ENCODE results near the gene DNAH8.

DNAH8 gene

DNA sequence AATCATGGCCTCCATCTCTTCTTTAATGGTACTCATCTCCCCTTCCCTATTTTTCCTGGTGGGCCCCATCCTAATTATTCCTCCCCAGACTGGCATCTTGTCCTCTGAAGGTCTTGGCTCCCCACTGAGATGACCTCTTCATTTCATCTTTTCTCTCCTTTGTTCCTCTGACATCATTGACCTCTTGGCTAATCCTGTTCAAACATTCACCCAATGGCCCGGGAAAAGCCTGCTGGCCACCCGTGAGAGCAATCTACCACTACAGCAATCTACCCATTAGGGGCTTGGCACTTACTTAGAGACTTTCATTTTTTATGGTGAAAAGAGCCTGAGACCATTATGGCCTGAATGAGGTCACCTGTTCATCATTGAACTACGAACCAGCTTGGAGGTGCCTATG, 130.8 kb downstream of the DNAH8 start:
- TF ChIP-seq CTCF (IDR thresholded peaks at IDR 0.05; ENCODE audit: low read depth, low read length, poor library complexity, severe bottlenecking) (no peak), EZH2phosphoT487 (IDR thresholded peaks at IDR 0.05; ENCODE audit: borderline replicate concordance, low read length) (no peak)
- H3K4me1 ChIP-seq (ENCODE audit: control insufficient read depth, low read length) = no peaks in the 10 kb centered on the region
- H3K27ac ChIP-seq (ENCODE audit: low read depth, low read length) = no peak overlapping the region
- H3K79me2 ChIP-seq (ENCODE audit: control insufficient read depth, low read length) = no peaks in the 10 kb centered on the region
- no peak overlapping the region for H3K4me3 ChIP-seq (ENCODE audit: low read length)
- no peaks in the 10 kb centered on the region for H3K9me2 ChIP-seq (replicated peaks; ENCODE audit: control insufficient read depth, low read length)
- H3K4me2 ChIP-seq (ENCODE audit: low read length) = no peak overlapping the region
- H3K27me3 ChIP-seq (ENCODE audit: control insufficient read depth, low read length) = peaks cover 8% of the 10 kb centered on the region; the same call in 1 of the 2 replicates
- no peaks in the 10 kb centered on the region for H3F3A ChIP-seq (ENCODE audit: control insufficient read depth, insufficient read depth)
- H3K36me3 ChIP-seq (ENCODE audit: control insufficient read depth, low read length) = no peaks in the 10 kb centered on the region
- no peaks in the 10 kb centered on the region for H3K9me3 ChIP-seq (ENCODE audit: control insufficient read depth, insufficient read depth, low read length)
- H4K20me1 ChIP-seq (ENCODE audit: control insufficient read depth, insufficient read depth, low read depth, low read length) = no peaks in the 10 kb centered on the region

DNA sequence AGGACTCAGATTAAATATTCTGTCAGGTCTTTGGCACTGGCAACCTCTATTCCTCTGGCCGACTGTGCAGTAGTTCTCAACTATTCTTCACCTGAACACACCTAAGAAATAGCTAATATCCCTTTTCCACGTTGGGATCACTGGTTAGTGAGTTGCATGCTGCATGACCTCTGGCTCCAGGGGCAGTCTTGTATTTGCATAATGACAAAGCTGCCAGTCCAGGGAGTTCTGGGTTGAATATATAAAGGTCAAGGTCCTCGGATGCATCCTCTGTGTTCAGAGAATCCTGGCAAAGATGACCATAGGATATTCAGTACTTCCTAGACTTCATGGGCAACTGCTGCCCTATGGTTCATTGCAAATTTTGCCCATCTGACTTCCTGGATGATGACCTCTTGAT, 131.2 kb downstream of the DNAH8 start:
- Histone ChIP-seq H3K4me2 (ENCODE audit: low read length) (no peak overlapping the region), H3K4me3 (ENCODE audit: low read length) (no peak overlapping the region), H3K27ac (ENCODE audit: low read depth, low read length) (no peak overlapping the region), H4K20me1 (ENCODE audit: control insufficient read depth, insufficient read depth, low read depth, low read length) (no peaks in the 10 kb centered on the region), H3K79me2 (ENCODE audit: control insufficient read depth, low read length) (no peaks in the 10 kb centered on the region), H3K27me3 (ENCODE audit: control insufficient read depth, low read length) (peaks cover 8% of the 10 kb centered on the region; the same call in 1 of the 2 replicates), H3F3A (ENCODE audit: control insufficient read depth, insufficient read depth) (no peaks in the 10 kb centered on the region), H3K9me3 (ENCODE audit: control insufficient read depth, insufficient read depth, low read length) (no peaks in the 10 kb centered on the region), H3K4me1 (ENCODE audit: control insufficient read depth, low read length) (no peaks in the 10 kb centered on the region), H3K36me3 (ENCODE audit: control insufficient read depth, low read length) (no peaks in the 10 kb centered on the region), H3K9me2 (replicated peaks; ENCODE audit: control insufficient read depth, low read length) (no peaks in the 10 kb centered on the region)
- no peak for TF ChIP-seq CTCF (IDR thresholded peaks at IDR 0.05; ENCODE audit: low read depth, low read length, poor library complexity, severe bottlenecking)

DNA sequence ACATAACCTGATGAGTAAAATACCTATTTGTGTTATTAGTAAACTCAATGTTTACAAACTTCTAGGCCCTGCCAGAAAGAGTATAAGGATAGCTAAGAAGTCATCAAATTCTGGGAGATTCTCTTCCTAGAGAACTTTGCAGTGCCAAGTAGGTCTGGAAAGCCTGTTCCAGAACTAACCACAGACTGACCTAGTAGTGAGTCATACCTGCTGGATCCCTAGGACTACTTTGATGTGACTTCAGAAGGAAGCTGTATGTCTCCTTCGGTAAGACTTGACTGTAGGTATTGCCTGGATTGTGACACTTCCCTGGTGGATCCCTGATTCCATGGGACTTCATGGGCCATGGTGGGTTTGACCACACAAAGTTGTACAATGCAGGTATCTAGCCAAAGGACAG, 131.7 kb downstream of the DNAH8 start:
- H3K4me3 ChIP-seq (ENCODE audit: low read length) = no peak overlapping the region
- TF ChIP-seq CTCF (IDR thresholded peaks at IDR 0.05; ENCODE audit: low read depth, low read length, poor library complexity, severe bottlenecking) = no peak
- no peak for TF ChIP-seq EZH2phosphoT487 (IDR thresholded peaks at IDR 0.05; ENCODE audit: borderline replicate concordance, low read length)
- no peak overlapping the region for H3K4me2 ChIP-seq (ENCODE audit: low read length)
- no peaks in the 10 kb centered on the region for H3K9me2 ChIP-seq (replicated peaks; ENCODE audit: control insufficient read depth, low read length)
- no peaks in the 10 kb centered on the region for H3K79me2 ChIP-seq (ENCODE audit: control insufficient read depth, low read length)
- no peaks in the 10 kb centered on the region for H3K36me3 ChIP-seq (ENCODE audit: control insufficient read depth, low read length)
- H3F3A ChIP-seq (ENCODE audit: control insufficient read depth, insufficient read depth) = no peaks in the 10 kb centered on the region
- H4K20me1 ChIP-seq (ENCODE audit: control insufficient read depth, insufficient read depth, low read depth, low read length) = no peaks in the 10 kb centered on the region
- H3K27ac ChIP-seq (ENCODE audit: low read depth, low read length) = no peak overlapping the region
- no peaks in the 10 kb centered on the region for H3K4me1 ChIP-seq (ENCODE audit: control insufficient read depth, low read length)
- no peaks in the 10 kb centered on the region for H3K9me3 ChIP-seq (ENCODE audit: control insufficient read depth, insufficient read depth, low read length)
- peaks cover 8% of the 10 kb centered on the region; the same call in 1 of the 2 replicates for H3K27me3 ChIP-seq (ENCODE audit: control insufficient read depth, low read length)

DNA sequence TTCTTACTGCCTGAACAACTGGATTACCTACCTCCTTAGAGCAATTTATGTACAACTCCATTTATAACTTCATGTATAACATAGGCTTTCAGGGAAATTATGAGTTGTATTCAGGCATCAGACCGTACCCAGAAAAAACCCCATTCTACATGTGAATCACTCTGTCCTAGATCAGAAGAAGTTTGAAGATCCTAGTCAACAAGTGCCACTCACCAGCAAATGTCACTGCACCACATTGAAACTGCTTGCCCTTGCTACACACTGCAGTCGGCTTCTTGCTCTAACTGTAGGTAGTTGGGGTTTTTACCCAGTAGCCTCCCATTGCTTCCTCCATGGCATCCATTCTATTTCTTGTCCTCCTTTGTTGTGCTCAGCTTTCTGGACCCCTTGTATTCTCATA, 132.4 kb downstream of the DNAH8 start:
- Histone ChIP-seq H3K4me3 (ENCODE audit: low read length) (no peak overlapping the region), H3K4me1 (ENCODE audit: control insufficient read depth, low read length) (no peaks in the 10 kb centered on the region), H3F3A (ENCODE audit: control insufficient read depth, insufficient read depth) (no peaks in the 10 kb centered on the region), H3K4me2 (ENCODE audit: low read length) (no peak overlapping the region), H3K79me2 (ENCODE audit: control insufficient read depth, low read length) (no peaks in the 10 kb centered on the region), H3K27me3 (ENCODE audit: control insufficient read depth, low read length) (peaks cover 8% of the 10 kb centered on the region), H3K36me3 (ENCODE audit: control insufficient read depth, low read length) (no peaks in the 10 kb centered on the region), H3K27ac (ENCODE audit: low read depth, low read length) (no peak overlapping the region), H3K9me2 (replicated peaks; ENCODE audit: control insufficient read depth, low read length) (no peaks in the 10 kb centered on the region), H4K20me1 (ENCODE audit: control insufficient read depth, insufficient read depth, low read depth, low read length) (no peaks in the 10 kb centered on the region), H3K9me3 (ENCODE audit: control insufficient read depth, insufficient read depth, low read length) (no peaks in the 10 kb centered on the region)
- TF ChIP-seq EZH2phosphoT487 (IDR thresholded peaks at IDR 0.05; ENCODE audit: borderline replicate concordance, low read length) = no peak
- TF ChIP-seq CTCF (IDR thresholded peaks at IDR 0.05; ENCODE audit: low read depth, low read length, poor library complexity, severe bottlenecking) = no peak
